BJ (cell line): ENCODE results near the gene SLC8A2. TPM values are rescaled to one million over a fixed set of nuclear protein-coding genes. Genes with fewer than 3 reads are reported as not detected.

Experiments used
- CTCF ChIA-PET: fragments of 350-600 bp; formaldehyde crosslinking; extraction: SDS; loops from one replicate; lab custom pipeline; 2021; ENCODE audit warnings: antibody characterized with exemption, inconsistent platforms; lab: Yijun Ruan, JAX
- POLR2A ChIA-PET: fragments of 300-600 bp; sonication (Branson Sonifier 250); formaldehyde crosslinking; extraction: SDS; loops from one replicate; lab custom pipeline; 2021; ENCODE audit warnings: antibody characterized with exemption; lab: Charles Lee
- DNase-seq: peaks from one replicate; pipeline ENCODE4 v3.0.0-alpha.2; 2011; ENCODE audit warnings: low read depth
- H3K27me3 ChIP-seq: 2 replicates; pipeline ENCODE4 v1.6.0; 2011; ENCODE audit warnings: low read length; ENCODE audit not compliant: control insufficient read depth, insufficient read depth
- H3K36me3 ChIP-seq: 2 replicates; pipeline ENCODE4 v1.5.1; 2011; ENCODE audit warnings: low read length; ENCODE audit not compliant: control insufficient read depth, insufficient read depth
- H3K4me3 ChIP-seq: 2 replicates; pipeline ENCODE4 v1.5.1; 2011; ENCODE audit warnings: low read depth, mild to moderate bottlenecking, control low read depth, low read length
- polyA plus RNA-seq: library from polyadenylated mRNA; depleted of rRNA; stranded (reverse); fragments of >200 nt; gene quantifications from 2 replicates; pipeline ENCODE4 v1.2.3, GENCODE V29; 2011
- TF ChIP-seq, protein P1 (sequence below): IDR thresholded peaks from 2 replicates; pipeline ENCODE4 v1.5.1; 2011; ENCODE audit warnings: low read depth, mild to moderate bottlenecking, control low read depth, inconsistent platforms, low read length, moderate library complexity; ENCODE audit not compliant: insufficient read depth

Gene SLC8A2
- polyA plus RNA-seq, 1 experiment: 0.02 TPM

DNA sequence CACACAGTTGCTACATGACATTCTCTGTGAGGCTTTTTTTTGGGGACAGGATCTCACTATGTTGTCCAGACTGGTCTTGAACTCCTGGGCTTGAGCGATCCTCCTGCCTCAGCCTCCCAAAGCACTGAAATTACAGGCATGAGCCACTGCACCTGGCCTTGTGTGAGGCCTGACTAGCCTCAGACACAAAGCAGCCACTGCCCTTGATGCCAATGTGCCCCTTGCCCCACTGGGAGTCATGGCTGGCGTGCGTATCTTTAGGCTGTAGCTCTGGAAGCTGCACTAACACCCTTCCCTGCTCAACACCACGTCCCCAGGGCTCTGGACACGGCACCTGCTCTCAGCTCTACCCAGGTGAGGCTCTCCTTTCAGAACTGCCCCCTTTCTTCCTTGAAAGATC is 26.9 kb upstream of the SLC8A2 start:
- ChIA-PET CTCF (interaction anchor here (1.1 kb wide), 1 partner anchor 15 kb away, joined by 4 read pairs; the partner anchor contains the start of gene KPTN), POLR2A (no interaction called here)
- no peaks in the 10 kb centered on the region for H3K27me3 ChIP-seq
- peaks cover 42% of the 10 kb centered on the region for H3K36me3 ChIP-seq
- H3K4me3 ChIP-seq: no peak overlapping the region
- TF ChIP-seq, protein P1, sequence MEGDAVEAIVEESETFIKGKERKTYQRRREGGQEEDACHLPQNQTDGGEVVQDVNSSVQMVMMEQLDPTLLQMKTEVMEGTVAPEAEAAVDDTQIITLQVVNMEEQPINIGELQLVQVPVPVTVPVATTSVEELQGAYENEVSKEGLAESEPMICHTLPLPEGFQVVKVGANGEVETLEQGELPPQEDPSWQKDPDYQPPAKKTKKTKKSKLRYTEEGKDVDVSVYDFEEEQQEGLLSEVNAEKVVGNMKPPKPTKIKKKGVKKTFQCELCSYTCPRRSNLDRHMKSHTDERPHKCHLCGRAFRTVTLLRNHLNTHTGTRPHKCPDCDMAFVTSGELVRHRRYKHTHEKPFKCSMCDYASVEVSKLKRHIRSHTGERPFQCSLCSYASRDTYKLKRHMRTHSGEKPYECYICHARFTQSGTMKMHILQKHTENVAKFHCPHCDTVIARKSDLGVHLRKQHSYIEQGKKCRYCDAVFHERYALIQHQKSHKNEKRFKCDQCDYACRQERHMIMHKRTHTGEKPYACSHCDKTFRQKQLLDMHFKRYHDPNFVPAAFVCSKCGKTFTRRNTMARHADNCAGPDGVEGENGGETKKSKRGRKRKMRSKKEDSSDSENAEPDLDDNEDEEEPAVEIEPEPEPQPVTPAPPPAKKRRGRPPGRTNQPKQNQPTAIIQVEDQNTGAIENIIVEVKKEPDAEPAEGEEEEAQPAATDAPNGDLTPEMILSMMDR: no peak
- no peak for DNase-seq

DNA sequence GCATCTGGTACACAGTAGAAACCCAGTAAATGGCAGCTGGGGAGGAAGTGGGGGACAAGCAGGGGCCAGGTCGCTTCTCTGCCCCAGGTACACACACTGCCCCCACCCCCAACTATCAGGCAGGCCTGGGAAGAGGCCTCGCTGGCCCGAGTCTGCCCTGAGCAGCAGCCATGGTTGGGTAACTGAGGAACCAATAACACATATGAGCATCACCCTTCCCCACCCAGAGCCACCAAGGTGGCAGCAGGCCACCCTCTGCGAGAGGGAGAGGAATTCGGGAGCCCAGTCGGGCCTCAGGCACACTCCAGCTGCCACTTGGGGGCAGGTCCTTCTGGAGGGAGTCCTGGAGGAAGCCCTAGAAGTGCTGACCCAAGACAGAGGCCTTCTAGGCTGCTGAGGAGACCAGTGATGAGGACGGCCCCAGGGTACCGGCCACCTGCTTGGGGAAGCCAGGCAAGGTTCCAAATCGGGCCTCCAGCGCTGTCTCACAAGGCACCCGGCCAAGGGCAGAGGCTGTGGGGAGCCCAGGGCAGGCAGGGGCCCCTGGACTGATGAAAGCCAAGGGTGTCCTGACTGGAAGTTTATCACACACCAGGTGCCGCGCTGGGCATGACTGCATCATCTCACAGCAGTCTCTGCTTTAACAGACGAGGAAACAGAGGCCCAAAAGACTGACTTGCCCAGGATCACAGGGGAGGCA is 26.3 kb upstream of the SLC8A2 start:
- no peak for DNase-seq
- TF ChIP-seq, protein P1: no peak
- POLR2A ChIA-PET: no interaction called here
- Histone ChIP-seq H3K36me3 (peaks cover 42% of the 10 kb centered on the region), H3K27me3 (no peaks in the 10 kb centered on the region), H3K4me3 (no peak overlapping the region)
- CTCF ChIA-PET: interaction anchor here (7.0 kb wide), 1 partner anchor 13 kb away, joined by 48 read pairs; the partner anchor contains the start of gene KPTN

DNA sequence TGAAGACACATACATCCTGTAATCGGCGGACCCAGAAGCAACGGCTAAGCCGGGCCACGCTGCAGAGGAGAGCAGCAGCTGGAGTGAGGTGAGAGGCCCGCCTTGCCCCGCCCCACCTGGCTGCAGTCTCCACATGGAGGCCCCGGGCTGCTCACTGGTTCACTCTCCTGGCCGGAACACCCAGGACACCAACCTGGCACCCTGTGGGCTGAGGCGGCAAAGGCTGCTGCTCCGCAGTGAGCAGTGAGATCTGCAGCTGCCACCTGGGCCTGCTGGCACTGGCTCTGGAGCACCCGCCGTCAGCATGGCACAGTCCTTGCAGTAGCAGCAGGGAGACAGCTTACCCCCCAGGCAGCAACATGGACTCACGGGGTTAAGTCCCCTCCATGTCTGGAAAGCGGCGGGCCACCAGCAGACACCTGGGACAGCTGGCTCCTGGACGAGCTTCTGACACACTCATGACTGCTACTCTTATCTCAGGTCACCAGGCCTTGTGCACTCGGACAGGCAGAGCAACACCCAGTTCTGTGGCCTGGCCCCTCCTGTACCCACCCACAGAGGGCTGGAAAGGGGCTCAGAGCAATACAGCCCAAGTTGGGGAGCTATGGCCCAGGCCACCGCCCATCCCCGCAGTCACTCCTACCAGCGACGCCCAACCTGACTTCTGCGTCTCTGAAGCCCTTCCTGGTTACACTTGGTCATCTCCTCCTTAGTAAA is 25.5 kb upstream of the SLC8A2 start:
- no peak for DNase-seq
- H3K27me3 ChIP-seq: no peaks in the 10 kb centered on the region
- H3K4me3 ChIP-seq: no peak overlapping the region
- ChIA-PET POLR2A (no interaction called here), CTCF (interaction anchor here (7.0 kb wide), 1 partner anchor 12 kb away, joined by 48 read pairs; the partner anchor contains the start of gene KPTN)
- TF ChIP-seq, protein P1: no peak
- peaks cover 40% of the 10 kb centered on the region for H3K36me3 ChIP-seq

DNA sequence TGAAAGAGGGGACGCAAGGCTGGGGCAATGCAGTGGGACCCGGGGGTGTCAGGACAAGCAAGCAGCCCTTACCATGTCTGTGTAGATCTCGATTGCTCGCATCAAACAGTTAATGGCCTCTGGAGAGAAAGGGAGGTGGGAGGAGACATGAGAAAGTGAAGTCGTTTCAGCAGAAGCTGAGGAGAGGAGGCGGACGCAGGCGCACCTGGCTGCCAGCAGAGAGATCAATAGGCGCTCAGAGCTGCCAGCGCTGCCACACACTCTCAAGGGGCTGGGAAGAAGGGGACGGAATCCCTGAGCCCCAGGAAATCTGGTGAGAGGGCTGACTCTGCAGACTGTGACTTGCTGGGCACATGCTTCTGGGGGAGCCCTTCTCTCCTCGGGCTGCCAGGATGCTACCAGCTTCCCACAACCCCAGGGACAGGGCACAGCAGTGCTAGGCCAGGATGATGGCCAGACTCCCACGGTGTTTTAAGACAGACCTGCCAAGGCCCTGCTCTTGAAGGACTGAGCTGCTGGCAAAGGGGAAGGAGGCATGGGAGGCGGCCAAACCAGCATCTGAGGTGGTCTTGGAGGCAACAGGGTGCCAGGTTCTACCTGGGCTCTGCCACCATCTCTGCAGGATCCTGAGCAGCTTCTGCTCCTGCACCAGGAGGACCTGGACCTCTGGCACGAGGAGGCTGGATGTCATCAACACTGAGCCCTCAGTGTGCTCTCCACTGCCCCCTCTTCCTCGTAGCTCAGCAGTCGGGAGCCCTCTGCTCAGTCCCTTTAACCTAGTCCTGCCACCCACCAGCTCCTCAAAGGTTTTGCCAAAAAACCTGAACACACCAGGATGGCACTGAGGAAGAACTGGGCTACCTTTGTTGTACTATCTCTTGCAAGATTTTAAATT is 24.0 kb upstream of the SLC8A2 start:
- ChIA-PET POLR2A (interaction anchor here (0.5 kb wide), 1 partner anchor 172 kb away, joined by 4 read pairs; no protein-coding TSS in a partner anchor), CTCF (interaction anchor here (0.5 to 7.0 kb wide), 5 partner anchors 8 to 270 kb away, joined by 3 to 48 read pairs (median 3); partner anchors contain the start of gene KPTN)
- no peak for DNase-seq
- Histone ChIP-seq H3K27me3 (no peaks in the 10 kb centered on the region), H3K36me3 (peaks cover 46% of the 10 kb centered on the region), H3K4me3 (no peak overlapping the region)
- TF ChIP-seq, protein P1: no peak
